H1 (cell line): ENCODE data around the gene TLK1. TPM values are rescaled to one million over a fixed set of nuclear protein-coding genes. Genes with fewer than 3 reads are reported as not detected.
A peak's percentile ranks its signal among the peaks of the same experiment; 100 is the strongest.

ENCODE experiments used
- ATF3 ChIP-seq: IDR thresholded peaks from 2 replicates; pipeline ENCODE4 v1.6.1; 2011; ENCODE audit warnings: low read depth, mild to moderate bottlenecking, low read length; ENCODE audit not compliant: insufficient read depth
- CHD7 ChIP-seq: fragments of 300-600 bp; sonication (generic); IDR thresholded peaks from 2 replicates; pipeline ENCODE4 v1.7.1; 2012; ENCODE audit warnings: low read length, moderate library complexity, mild to moderate bottlenecking, inconsistent platforms; ENCODE audit not compliant: insufficient replicate concordance
- CTCF ChIP-seq, 3 experiments: IDR thresholded peaks; 1 replicate in 2 of 3; 2 replicates in 1 of 3; pipeline versions ENCODE4 v1.5.1 to v1.6.1; 2011; ENCODE audit warnings: low read length in 3 of 3, mild to moderate bottlenecking in 3 of 3, inconsistent platforms in 2 of 3, low read depth in 1 of 3, moderate library complexity in 1 of 3; ENCODE audit not compliant: insufficient read depth in 1 of 3; ENCODE audit errors: control extremely low read depth in 1 of 3
- EZH2 ChIP-seq: fragments of 200-600 bp; sonication (generic); IDR thresholded peaks from 2 replicates; pipeline ENCODE4 v1.7.1; 2012; ENCODE audit warnings: low read depth, mild to moderate bottlenecking, moderate library complexity, low read length, inconsistent platforms; ENCODE audit not compliant: severe bottlenecking
- HDAC6 ChIP-seq: IDR thresholded peaks from one replicate; pipeline ENCODE4 v1.7.1; 2012; ENCODE audit warnings: low read depth, mild to moderate bottlenecking, inconsistent platforms, low read length, moderate library complexity
- YY1 ChIP-seq: IDR thresholded peaks from 2 replicates; pipeline ENCODE4 v1.6.1; 2011; ENCODE audit warnings: low read depth, mild to moderate bottlenecking, low read length
- polyA plus RNA-seq, 7 experiments: library from polyadenylated mRNA; depleted of rRNA in 3 of 7; stranded (reverse) in 5 of 7; unstranded in 2 of 7; fragments of >200 nt in 5 of 7; fragments of 200-250 nt in 2 of 7; gene quantifications; 1 replicate in 5 of 7; 2 replicates in 1 of 7; 4 replicates in 1 of 7; pipeline versions ENCODE4 v1.2.1 to v1.2.3, GENCODE V29; 2011 to 2013; ENCODE audit warnings: missing spikeins in 2 of 7, mixed read lengths in 2 of 7
- total RNA-seq: library from RNA; stranded (reverse); fragmentation: NEBNext Ultra II Directional; extraction: Animal tissue kit (Norgen Biotek cat#: 25700); gene quantifications from 2 replicates; pipeline ENCODE4 v1.2.1, GENCODE V29; 2021

The TLK1 gene
- total and polyA plus RNA-seq, 2 of the 8 experiments (the other 6 are each of a cell fraction or from before 2014, with no cell fraction given), result 11.2 to 102 TPM

GRCh38 chr2:171160119-171160955 is at the start of gene TLK1 (continued):
- TF ChIP-seq CHD7 (no peak), EZH2 (no peak), ATF3 (no peak), YY1 (peak; percentile 94), HDAC6 (no peak), CTCF (IDR thresholded peaks at IDR 0.05; ENCODE audit: control extremely low read depth in 1 of 3, insufficient read depth in 1 of 3, low read depth in 1 of 3, low read length in 3 of 3) (no peak)
